Neuronal stem cell (in vitro differentiated cells): ENCODE results near the gene BCL2L1.

ENCODE experiments used
- DNase-seq: peaks from one replicate; pipeline ENCODE4 v3.0.0-alpha.2; 2013; ENCODE audit warnings: low spot score
- H2AFZ ChIP-seq: one replicate; pipeline ENCODE4 v1.6.1; 2013; ENCODE audit warnings: mild to moderate bottlenecking, low read length, inconsistent platforms
- H2AK5ac ChIP-seq: 2 replicates; pipeline ENCODE4 v1.6.1; 2013; ENCODE audit warnings: low read depth, mild to moderate bottlenecking, inconsistent platforms, low read length, moderate library complexity, mixed read lengths
- H2BK120ac ChIP-seq: 2 replicates; pipeline ENCODE4 v1.6.1; 2013; ENCODE audit warnings: low read depth, mild to moderate bottlenecking, inconsistent platforms, low read length, moderate library complexity, mixed read lengths
- H2BK12ac ChIP-seq: one replicate; pipeline ENCODE4 v1.6.1; 2013; ENCODE audit warnings: low read length, inconsistent platforms
- H2BK15ac ChIP-seq: 2 replicates; pipeline ENCODE4 v1.6.1; 2013; ENCODE audit warnings: mild to moderate bottlenecking, low read length, inconsistent platforms, mixed read lengths
- H2BK5ac ChIP-seq: one replicate; pipeline ENCODE4 v1.6.1; 2013; ENCODE audit warnings: inconsistent platforms, mild to moderate bottlenecking, low read length, moderate library complexity
- H3K14ac ChIP-seq: one replicate; pipeline ENCODE4 v1.6.1; 2013; ENCODE audit warnings: low read length, inconsistent platforms
- H3K18ac ChIP-seq: 2 replicates; pipeline ENCODE4 v1.6.1; 2013; ENCODE audit warnings: low read length, inconsistent platforms
- H3K23ac ChIP-seq: 2 replicates; pipeline ENCODE4 v1.6.1; 2013; ENCODE audit warnings: low read depth, mild to moderate bottlenecking, mixed read lengths, low read length, inconsistent platforms; ENCODE audit not compliant: poor library complexity
- H3K27ac ChIP-seq: replicated peaks from 3 replicates; pipeline ENCODE4 v1.5.1; 2013; ENCODE audit warnings: low read length, inconsistent platforms
- H3K27me3 ChIP-seq, 3 experiments: 2 replicates each; pipeline ENCODE4 v1.6.1; 2013; ENCODE audit warnings: low read length in 3 of 3, mild to moderate bottlenecking in 2 of 3, inconsistent platforms in 1 of 3, low read depth in 1 of 3, mixed read lengths in 1 of 3, moderate library complexity in 1 of 3; ENCODE audit not compliant: control insufficient read depth in 3 of 3, insufficient read depth in 3 of 3
- H3K36me3 ChIP-seq, 2 donors: replicated peaks in 1 of 2; 2 replicates each; pipeline ENCODE4 v1.6.1; 2013; ENCODE audit warnings: low read length in 2 of 2; ENCODE audit not compliant: control insufficient read depth in 2 of 2, insufficient read depth in 2 of 2
- H3K4ac ChIP-seq: 2 replicates; pipeline ENCODE4 v1.6.1; 2013; ENCODE audit warnings: inconsistent platforms, mild to moderate bottlenecking, low read length, moderate library complexity
- H3K4me1 ChIP-seq, 2 donors: 1 replicate in 1 of 2; 2 replicates in 1 of 2; pipeline ENCODE4 v1.6.1; 2013; ENCODE audit warnings: low read length in 2 of 2, low read depth in 1 of 2; ENCODE audit not compliant: control insufficient read depth in 2 of 2, insufficient read depth in 1 of 2
- H3K4me2 ChIP-seq: one replicate; pipeline ENCODE4 v1.6.1; 2013; ENCODE audit warnings: mild to moderate bottlenecking, low read length, inconsistent platforms; ENCODE audit not compliant: insufficient read depth, poor library complexity, severe bottlenecking
- H3K4me3 ChIP-seq, 2 donors: 2 replicates each; pipeline ENCODE4 v1.5.1; 2013; ENCODE audit warnings: low read length in 2 of 2, mild to moderate bottlenecking in 2 of 2, inconsistent platforms in 1 of 2, moderate library complexity in 1 of 2
- H3K79me1 ChIP-seq: one replicate; pipeline ENCODE4 v1.6.1; 2013; ENCODE audit warnings: low read depth, mild to moderate bottlenecking, inconsistent platforms, low read length, moderate library complexity
- H3K9ac ChIP-seq: one replicate; pipeline ENCODE4 v1.6.1; 2013; ENCODE audit warnings: mild to moderate bottlenecking, low read depth, low read length, inconsistent platforms; ENCODE audit not compliant: poor library complexity
- H3K9me3 ChIP-seq, 2 donors: replicated peaks in 1 of 2; 2 replicates each; pipeline versions ENCODE3 to v1.6.1; 2013; ENCODE audit warnings: low read length in 2 of 2, mild to moderate bottlenecking in 2 of 2, inconsistent platforms in 1 of 2, low read depth in 1 of 2, mixed read lengths in 1 of 2, moderate library complexity in 1 of 2; ENCODE audit not compliant: control insufficient read depth in 2 of 2, insufficient read depth in 1 of 2
- H4K8ac ChIP-seq: one replicate; pipeline ENCODE4 v1.6.1; 2013; ENCODE audit warnings: low read depth, mild to moderate bottlenecking, inconsistent platforms, low read length, moderate library complexity
- H4K91ac ChIP-seq: one replicate; pipeline ENCODE4 v1.6.1; 2013; ENCODE audit warnings: low read length, low read depth, mild to moderate bottlenecking, inconsistent platforms; ENCODE audit not compliant: poor library complexity
- WGBS, 2 donors: extraction: QIAGEN DNeasy Blood & Tissue Kit; methylation state at CpG; one replicate each; pipeline ENCODE4 v1.1.7; 2013; ENCODE audit warnings: missing lambda C conversion rate in 2 of 2, mixed read lengths in 1 of 2; ENCODE audit not compliant: insufficient read length in 2 of 2, insufficient replicate concordance in 1 of 2; ENCODE audit errors: extremely low coverage in 2 of 2; 5-methylcytosine and 5-hydroxymethylcytosine counted together

BCL2L1 gene

GRCh38 chr20:31711179-31712111, 11.2 kb downstream of the BCL2L1 start:
- Histone ChIP-seq H3K4ac (no peak overlapping the region), H3K79me1 (peaks cover 7% of the 10 kb centered on the region), H2AK5ac (no peak overlapping the region), H3K18ac (no peak overlapping the region), H3K4me2 (no peak overlapping the region), H2BK12ac (no peak overlapping the region), H2AFZ (no peak overlapping the region), H3K23ac (no peak overlapping the region), H3K27ac (no peak overlapping the region), H3K27me3 (no peaks in the 10 kb centered on the region), H3K9me3 (no peaks in the 10 kb centered on the region), H3K4me3 (no peak overlapping the region), H4K91ac (no peak overlapping the region), H2BK15ac (no peak overlapping the region), H4K8ac (no peak overlapping the region), H2BK5ac (no peak overlapping the region), H3K14ac (no peak overlapping the region), H3K9ac (no peak overlapping the region), H3K36me3 (peaks cover 8 to 82% of the 10 kb centered on the region in 2 donors), H2BK120ac (no peak overlapping the region), H3K4me1 (peaks cover 11 to 14% of the 10 kb centered on the region in 2 donors)
- no peak for DNase-seq

GRCh38 chr20:31710423-31711108, 12.1 kb downstream of the BCL2L1 start:
- no peak overlapping the region for H2AK5ac ChIP-seq
- H3K79me1 ChIP-seq = peaks cover 7% of the 10 kb centered on the region
- peaks cover 11 to 14% of the 10 kb centered on the region in 2 donors for H3K4me1 ChIP-seq
- no CpG with 5 or more reads among the region's 5 CpGs for WGBS, 2 donors
- no peak overlapping the region for H3K18ac ChIP-seq
- no peak overlapping the region for H2AFZ ChIP-seq
- no peak overlapping the region for H3K14ac ChIP-seq
- H3K9ac ChIP-seq = no peak overlapping the region
- H4K91ac ChIP-seq = no peak overlapping the region
- H3K36me3 ChIP-seq = peaks cover 9 to 83% of the 10 kb centered on the region in 2 donors
- no peaks in the 10 kb centered on the region for H3K9me3 ChIP-seq
- no peak overlapping the region for H3K23ac ChIP-seq
- no peak overlapping the region for H2BK5ac ChIP-seq
- no peaks in the 10 kb centered on the region for H3K27me3 ChIP-seq
- no peak overlapping the region for H4K8ac ChIP-seq
- no peak overlapping the region for H2BK120ac ChIP-seq
- no peak overlapping the region for H3K4me3 ChIP-seq
- H3K4me2 ChIP-seq = no peak overlapping the region
- no peak for DNase-seq
- no peak overlapping the region for H2BK15ac ChIP-seq
- H3K4ac ChIP-seq = no peak overlapping the region
- no peak overlapping the region for H2BK12ac ChIP-seq
- no peak overlapping the region for H3K27ac ChIP-seq

GRCh38 chr20:31709939-31710338, 12.7 kb downstream of the BCL2L1 start:
- Histone ChIP-seq H3K36me3 (peaks cover 9 to 83% of the 10 kb centered on the region in 2 donors), H2BK12ac (no peak overlapping the region), H3K4me2 (no peak overlapping the region), H3K27ac (no peak overlapping the region), H4K8ac (no peak overlapping the region), H2AFZ (no peak overlapping the region), H3K23ac (no peak overlapping the region), H2BK120ac (no peak overlapping the region), H3K27me3 (no peaks in the 10 kb centered on the region), H3K79me1 (peaks cover 7% of the 10 kb centered on the region), H2BK15ac (no peak overlapping the region), H3K4ac (no peak overlapping the region), H2AK5ac (no peak overlapping the region), H2BK5ac (no peak overlapping the region), H3K9me3 (no peaks in the 10 kb centered on the region), H3K18ac (no peak overlapping the region), H3K14ac (no peak overlapping the region), H3K4me3 (no peak overlapping the region), H3K4me1 (peaks cover 11 to 14% of the 10 kb centered on the region in 2 donors), H3K9ac (no peak overlapping the region), H4K91ac (no peak overlapping the region)
- no peak for DNase-seq
- WGBS, 2 donors = no CpG with 5 or more reads among the region's 5 CpGs
